Activated CD4-positive, alpha-beta T cell treated with anti-CD3 and anti-CD28 coated beads, Interleukin-10, Interleukin-2, amounts not matched to agents 100 ng/mL and 50 ng/mL, durations not matched to agents 16 hours and 8 hours (primary cell): ENCODE data around the gene GALNT11.
"Not testable (repeated sequence)": the region's sequence is repeated elsewhere in the genome, so short reads cannot be mapped to it uniquely, and the experiment has no call there.

Source experiments
- DNase-seq: peaks from one replicate; pipeline ENCODE4 v3.0.0-alpha.2; 2020

GALNT11 gene

GRCh38 chr7:152030059-152030458, 4.6 kb downstream of the GALNT11 start:
- peak; percentile 17 for DNase-seq

GRCh38 chr7:152030639-152031038, 5.2 kb downstream of the GALNT11 start:
- DNase-seq: not testable (repeated sequence)

- DNase-seq: no peak
Measured at GRCh38 chr7:152035817-152036216, 10.3 kb downstream of the GALNT11 start.

- not testable (repeated sequence) for DNase-seq
Measured at GRCh38 chr7:152038410-152038809, 12.9 kb downstream of the GALNT11 start.

GRCh38 chr7:152043086-152043485, 17.6 kb downstream of the GALNT11 start:
- DNase-seq: not testable (repeated sequence)

- not testable (repeated sequence) for DNase-seq
Measured at GRCh38 chr7:152044909-152045308, 19.4 kb downstream of the GALNT11 start.

GRCh38 chr7:152046531-152046930, 21.1 kb downstream of the GALNT11 start:
- no peak for DNase-seq

- DNase-seq: no peak
Measured at GRCh38 chr7:152048051-152048450, 22.6 kb downstream of the GALNT11 start.

GRCh38 chr7:152050547-152050971, 25.1 kb downstream of the GALNT11 start:
- DNase-seq: no peak

- DNase-seq: no peak
Measured at GRCh38 chr7:152051968-152052367, 26.5 kb downstream of the GALNT11 start.

GRCh38 chr7:152052771-152053170, 27.3 kb downstream of the GALNT11 start:
- DNase-seq: no peak

GRCh38 chr7:152054367-152055230, 29.1 kb downstream of the GALNT11 start:
- no peak for DNase-seq

- DNase-seq: no peak
Measured at GRCh38 chr7:152056621-152057274, 31.3 kb downstream of the GALNT11 start.

- DNase-seq: no peak
Measured at GRCh38 chr7:152059311-152059710, 33.8 kb downstream of the GALNT11 start.

GRCh38 chr7:152061086-152061485, 35.6 kb downstream of the GALNT11 start:
- not testable (repeated sequence) for DNase-seq

GRCh38 chr7:152063192-152063591, 37.7 kb downstream of the GALNT11 start:
- DNase-seq: not testable (repeated sequence)

GRCh38 chr7:152063821-152064220, 38.3 kb downstream of the GALNT11 start:
- DNase-seq: not testable (repeated sequence)

- not testable (repeated sequence) for DNase-seq
Measured at GRCh38 chr7:152065800-152066344, 40.4 kb downstream of the GALNT11 start.

- no peak for DNase-seq
Measured at GRCh38 chr7:152072421-152072820, 46.9 kb downstream of the GALNT11 start.

GRCh38 chr7:152073352-152073751, 47.9 kb downstream of the GALNT11 start:
- no peak for DNase-seq

- no peak for DNase-seq
Measured at GRCh38 chr7:152074673-152075072, 49.2 kb downstream of the GALNT11 start.

- not testable (repeated sequence) for DNase-seq
Measured at GRCh38 chr7:152075379-152075778, 49.9 kb downstream of the GALNT11 start.

GRCh38 chr7:152076324-152076821, 50.9 kb downstream of the GALNT11 start:
- peak; percentile 5 for DNase-seq
